AG10803 (cell line): Measurements from ENCODE around the gene ZNF3.
A peak's percentile ranks its signal among the peaks of the same experiment; 100 is the strongest.

ENCODE experiments used
- DNase-seq: peaks from one replicate; pipeline ENCODE4 v3.0.0; 2010; ENCODE audit warnings: low read depth
- H3K4me3 ChIP-seq: 2 replicates; pipeline ENCODE4 v1.5.1; 2011; ENCODE audit warnings: mild to moderate bottlenecking, low read length, control low read depth
- TF ChIP-seq, protein P1 (sequence below): conservative IDR thresholded peaks from 2 replicates; pipeline ENCODE4 v1.5.1; 2011; ENCODE audit warnings: mild to moderate bottlenecking, low read length, control low read depth, inconsistent platforms

ZNF3 gene

DNA sequence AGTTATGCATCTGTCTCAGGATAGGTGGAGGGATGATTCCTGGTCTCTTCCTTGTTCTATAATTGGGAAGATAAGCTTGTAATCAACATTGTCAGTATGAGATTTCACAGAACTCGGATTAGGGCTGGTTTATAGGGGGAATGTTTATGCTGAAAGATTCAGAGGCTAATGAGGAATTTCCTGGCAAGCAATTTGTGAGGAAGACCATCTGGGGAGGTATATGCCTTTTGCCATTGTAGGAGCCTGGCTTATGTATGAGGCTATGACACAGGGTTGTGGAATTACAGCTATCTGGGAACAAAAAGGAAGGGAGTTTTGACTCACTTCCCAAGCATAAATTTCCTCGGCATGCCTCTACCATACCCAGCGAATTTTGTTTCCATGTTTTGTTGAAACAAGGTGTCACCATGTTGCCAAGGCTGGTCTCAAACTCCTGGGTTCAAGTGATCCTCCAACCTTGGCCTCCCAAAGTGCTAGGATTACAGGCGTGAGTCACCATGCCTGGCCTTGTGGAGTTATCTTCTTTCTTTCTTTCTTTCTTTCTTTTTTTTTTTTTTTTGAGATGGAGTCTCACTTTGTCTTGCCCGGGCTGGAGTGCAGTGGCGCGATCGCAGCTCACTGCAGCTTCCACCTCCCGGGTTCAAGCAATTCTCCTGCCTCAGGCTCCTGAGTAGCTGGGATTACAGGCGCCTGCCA is 5.7 kb upstream of the ZNF3 start:
- TF ChIP-seq, protein P1, sequence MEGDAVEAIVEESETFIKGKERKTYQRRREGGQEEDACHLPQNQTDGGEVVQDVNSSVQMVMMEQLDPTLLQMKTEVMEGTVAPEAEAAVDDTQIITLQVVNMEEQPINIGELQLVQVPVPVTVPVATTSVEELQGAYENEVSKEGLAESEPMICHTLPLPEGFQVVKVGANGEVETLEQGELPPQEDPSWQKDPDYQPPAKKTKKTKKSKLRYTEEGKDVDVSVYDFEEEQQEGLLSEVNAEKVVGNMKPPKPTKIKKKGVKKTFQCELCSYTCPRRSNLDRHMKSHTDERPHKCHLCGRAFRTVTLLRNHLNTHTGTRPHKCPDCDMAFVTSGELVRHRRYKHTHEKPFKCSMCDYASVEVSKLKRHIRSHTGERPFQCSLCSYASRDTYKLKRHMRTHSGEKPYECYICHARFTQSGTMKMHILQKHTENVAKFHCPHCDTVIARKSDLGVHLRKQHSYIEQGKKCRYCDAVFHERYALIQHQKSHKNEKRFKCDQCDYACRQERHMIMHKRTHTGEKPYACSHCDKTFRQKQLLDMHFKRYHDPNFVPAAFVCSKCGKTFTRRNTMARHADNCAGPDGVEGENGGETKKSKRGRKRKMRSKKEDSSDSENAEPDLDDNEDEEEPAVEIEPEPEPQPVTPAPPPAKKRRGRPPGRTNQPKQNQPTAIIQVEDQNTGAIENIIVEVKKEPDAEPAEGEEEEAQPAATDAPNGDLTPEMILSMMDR, result no peak
- H3K4me3 ChIP-seq, result no peak overlapping the region
- DNase-seq, result peak; percentile 99

DNA sequence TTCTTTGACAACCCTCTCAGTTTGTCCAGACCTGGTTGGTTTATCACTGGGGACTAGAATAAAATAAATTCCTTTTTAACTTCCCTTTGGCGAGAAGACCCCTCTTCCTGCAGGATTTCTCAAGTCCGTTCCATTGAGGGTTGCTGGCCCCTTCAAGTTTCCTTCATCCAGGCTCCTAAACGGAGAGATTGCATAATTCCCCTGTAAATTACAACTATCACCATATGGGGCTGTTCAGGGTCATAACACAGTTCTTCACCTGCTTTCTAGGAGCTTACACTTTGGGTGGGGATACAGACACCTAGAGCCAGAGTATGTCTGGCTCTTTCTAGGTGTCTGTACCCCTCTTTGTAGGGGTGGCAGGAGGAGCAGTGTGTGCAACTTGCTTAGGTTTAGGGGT is 4.0 kb upstream of the ZNF3 start:
- no peak overlapping the region for H3K4me3 ChIP-seq
- no peak for DNase-seq
- TF ChIP-seq, protein P1, result no peak

GRCh38 chr7:100082978-100083377 is 1.5 kb upstream of the ZNF3 start:
- TF ChIP-seq, protein P1, result no peak
- no peak overlapping the region for H3K4me3 ChIP-seq
- no peak for DNase-seq

DNA sequence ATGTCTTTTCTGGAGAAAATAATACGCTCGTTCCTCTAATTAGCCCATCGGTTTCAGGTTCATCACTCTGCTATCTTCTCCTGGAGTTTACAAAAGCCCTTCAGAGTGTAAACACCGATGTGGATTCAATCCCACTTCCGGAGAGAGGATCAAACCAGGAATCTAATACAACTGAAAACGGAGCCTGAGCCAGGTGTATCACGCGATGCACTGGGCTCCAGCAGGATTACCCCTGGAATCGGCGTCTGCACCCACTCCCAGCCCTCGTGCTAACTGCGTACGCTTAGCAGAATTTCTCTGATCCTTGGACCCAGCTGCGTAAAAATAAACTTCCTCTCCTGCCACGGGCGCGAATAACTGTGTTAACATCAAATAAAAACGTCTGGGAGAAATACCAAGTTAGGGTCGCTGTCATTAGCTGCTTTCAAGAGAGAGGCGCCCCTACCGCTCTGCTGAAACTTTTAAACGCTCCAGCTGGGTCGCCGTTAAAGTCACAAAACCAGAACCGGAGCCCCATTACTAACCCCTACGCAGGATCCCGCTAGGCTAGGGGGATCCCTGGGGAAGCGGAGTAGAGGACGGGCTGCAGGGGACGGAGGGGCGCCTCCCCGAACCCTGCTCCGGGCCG is 502 bp downstream of the ZNF3 start:
- DNase-seq, result peak; percentile 8
- TF ChIP-seq, protein P1, result no peak

DNA sequence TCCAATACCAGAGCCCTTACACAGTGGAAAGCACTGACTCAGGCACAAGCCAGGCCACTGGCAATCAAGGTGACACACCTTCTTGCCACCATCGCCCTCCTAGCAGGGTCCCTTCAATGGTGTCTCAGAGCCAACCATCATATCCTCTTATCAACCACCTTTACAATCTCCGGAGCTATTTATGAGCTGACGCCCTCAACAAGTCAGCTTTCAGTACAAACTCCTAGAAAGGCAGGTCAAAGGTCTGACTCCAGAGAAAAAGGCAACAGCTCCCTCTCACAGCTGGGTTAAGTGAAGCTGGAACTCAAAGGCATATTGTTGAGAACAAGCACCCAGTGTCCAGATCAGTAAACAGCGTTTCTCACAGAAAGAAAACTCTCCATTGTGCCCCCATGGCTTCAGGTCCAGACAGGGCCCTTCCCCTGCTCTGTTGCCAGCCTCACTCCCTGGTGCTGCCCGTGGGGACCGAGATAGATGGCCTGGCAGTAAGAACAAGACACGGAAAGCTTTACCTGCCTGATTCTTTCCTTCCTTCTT is 2.4 kb downstream of the ZNF3 start:
- no peak for DNase-seq
- no peak overlapping the region for H3K4me3 ChIP-seq
- TF ChIP-seq, protein P1, result no peak

More for the DNA sequence above, 502 bp downstream of the ZNF3 start:
- H3K4me3 ChIP-seq, result peak overlapping the region; percentile 94

- TF ChIP-seq, protein P1, result no peak
- no peak for DNase-seq
- H3K4me3 ChIP-seq, result no peak overlapping the region
These were observed 4.3 kb downstream of the ZNF3 start for GRCh38 chr7:100077205-100077604.

DNA sequence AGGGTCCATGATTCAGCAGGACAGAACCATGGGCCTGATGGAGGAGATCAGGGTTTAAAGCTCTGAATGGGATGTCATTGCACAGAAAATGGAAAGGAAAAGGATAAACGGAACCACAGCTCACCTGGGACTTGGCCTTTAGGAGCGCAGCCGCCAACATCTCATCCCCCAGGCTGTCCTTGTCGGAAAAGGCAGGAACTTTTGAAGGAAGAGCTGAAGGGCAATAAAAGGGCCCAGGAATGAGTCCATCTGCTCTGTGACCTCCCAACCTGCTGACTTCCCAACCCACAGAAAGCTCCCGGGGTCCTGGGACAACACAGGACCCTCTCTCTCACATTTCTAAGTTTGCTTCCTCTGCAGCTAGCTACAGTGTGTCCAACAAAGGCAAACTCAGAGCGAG is 6.1 kb downstream of the ZNF3 start:
- no peak overlapping the region for H3K4me3 ChIP-seq
- TF ChIP-seq, protein P1, result no peak
- no peak for DNase-seq
